ENCODE measurements around the gene BHLHE40. TPM values are rescaled to one million over a fixed set of nuclear protein-coding genes. Genes with fewer than 3 reads are reported as not detected.

Gene BHLHE40
- total and polyA plus RNA-seq, 2 of the 13 experiments (the other 11 are each of a cell fraction or from before 2014, with no cell fraction given) = 1.8 to 51.0 TPM

GRCh38 chr3:5017925-5018531 lies 38.8 kb downstream of the BHLHE40 start (continued):
- peak; percentile 52; the same call in 1 of the 2 replicates for TF ChIP-seq ZNF687 (CRISPR knock-in tag; IDR thresholded peaks at IDR 0.05)

- WGBS (ENCODE audit: low lambda C conversion rate) = 71% methylated on average over 16 of the region's 19 CpGs
- FAIRE-seq (no peak), ATAC-seq (no peak), DNase-seq (ENCODE audit: low spot score) (no peak)
- CTCF ChIA-PET (ENCODE audit: low intra/inter-chr PET ratio, low total read pairs) = no interaction called here
- H3K9me3 ChIP-seq (ENCODE audit: low read length) = no peaks in the 10 kb centered on the region
- H3K4me2 ChIP-seq (ENCODE audit: low read depth, low read length) = no peak overlapping the region
- BruUV-seq (replicated peaks) = no TSS peak
- intact Hi-C loops (cut with micrococcal nuclease; ENCODE audit: unreplicated experiment) (no loop called here), in situ Hi-C loops (cut with HindIII; ENCODE audit: extremely low pct_ligation_motif_present, low pct_unique_long_range_greater_than_20kb) (no loop called here)
- no peaks in the 10 kb centered on the region; a peak in 1 of 5 replicates for H3K27me3 ChIP-seq (ENCODE audit: control insufficient read depth in 1 of 2, insufficient read depth in 2 of 2, low read length in 2 of 2)
- H2AFZ ChIP-seq (ENCODE audit: low read length) = no peak overlapping the region
- POLR2A ChIA-PET = no interaction called here
- H3K27ac ChIP-seq (ENCODE audit: extremely low read length, insufficient read depth, low read length) = no peak overlapping the region
- peaks cover 71% of the 10 kb centered on the region for H3K4me1 ChIP-seq (ENCODE audit: insufficient read depth, low read length)
- H3K36me3 ChIP-seq (replicated peaks in 1 of 2; ENCODE audit: control insufficient read depth in 1 of 2, insufficient read depth in 2 of 2, low read length in 2 of 2) = no peaks in the 10 kb centered on the region
- TF ChIP-seq SNAPC5 (CRISPR knock-in tag; IDR thresholded peaks at IDR 0.05; ENCODE audit: borderline replicate concordance) = no peak
- TF ChIP-seq ZNF629 (CRISPR knock-in tag; conservative IDR thresholded peaks at IDR 0.05) = peak; percentile 64
- no peak for TF ChIP-seq ATAD3A (CRISPR knock-in tag; IDR thresholded peaks at IDR 0.05)
- peak; percentile 72 for TF ChIP-seq ZBTB33 (CRISPR knock-in tag; IDR thresholded peaks at IDR 0.05)
- no peak overlapping the region for H3K4me3 ChIP-seq (replicated peaks in 1 of 3; ENCODE audit: insufficient read depth in 1 of 3, low read depth in 2 of 3, low read length in 3 of 3)
- H3K79me2 ChIP-seq (ENCODE audit: insufficient read depth, low read length) = no peaks in the 10 kb centered on the region
- no peaks in the 10 kb centered on the region for H4K20me1 ChIP-seq (ENCODE audit: insufficient read depth, low read length)
- H3K9ac ChIP-seq (ENCODE audit: insufficient read depth, low read depth, low read length) = no peak overlapping the region
These were observed 40.4 kb downstream of the BHLHE40 start for GRCh38 chr3:5019411-5020241.
